ENCODE measurements around the gene NAV2. TPM values are rescaled to one million over a fixed set of nuclear protein-coding genes. Genes with fewer than 3 reads are reported as not detected.

The NAV2 gene
- total RNA-seq, 4 donors from 2014 or later: 19.2 to 34.7 (median 25.8) TPM

GRCh38 chr11:19828382-19829108 lies 115.9 kb downstream of the NAV2 start:
- no peak for TF ChIP-seq POLR2A (IDR thresholded peaks at IDR 0.05)
- DNase-seq (ENCODE audit: low spot score in 2 of 2): no peak
- H3K9me3 ChIP-seq: peaks cover 0 to under 1% (median 0%) of the 10 kb centered on the region in 4 donors
- H3K4me3 ChIP-seq: no peak overlapping the region
- peaks cover 0 to 10% (median 0%) of the 10 kb centered on the region in 3 donors for H3K36me3 ChIP-seq
- WGBS, 2 donors: 65 to 77% methylated on average over 12 of the region's 12 CpGs
- no peak overlapping the region for H3K27ac ChIP-seq
- H3K27me3 ChIP-seq: no peaks in the 10 kb centered on the region
- H3K4me1 ChIP-seq: peaks cover 0 to 9% (median 4%) of the 10 kb centered on the region in 4 donors

GRCh38 chr11:19829109-19829837 lies 116.6 kb downstream of the NAV2 start:
- Histone ChIP-seq H3K27ac (no peak overlapping the region), H3K27me3 (no peaks in the 10 kb centered on the region), H3K4me1 (peaks cover 0 to 9% (median 4%) of the 10 kb centered on the region in 4 donors), H3K36me3 (peaks cover 0 to 18% (median 0%) of the 10 kb centered on the region in 3 donors), H3K9me3 (peaks cover 0 to 5% (median 0%) of the 10 kb centered on the region in 4 donors), H3K4me3 (no peak overlapping the region)
- DNase-seq (ENCODE audit: low spot score in 2 of 2): no peak
- WGBS, 2 donors: 28 to 44% methylated on average over 7 of the region's 7 CpGs
- no peak for TF ChIP-seq POLR2A (IDR thresholded peaks at IDR 0.05)
- no peak for TF ChIP-seq EP300 (IDR thresholded peaks at IDR 0.05)
- TF ChIP-seq CTCF (IDR thresholded peaks at IDR 0.05): no peak

- Histone ChIP-seq H3K27ac (no peak overlapping the region), H3K27me3 (no peaks in the 10 kb centered on the region), H3K36me3 (peaks cover 0 to 33% (median 0%) of the 10 kb centered on the region in 3 donors), H3K9me3 (peaks cover 0 to 5% (median 0%) of the 10 kb centered on the region in 4 donors), H3K4me3 (no peak overlapping the region), H3K4me1 (peaks cover 0 to 9% (median 4%) of the 10 kb centered on the region in 4 donors)
- 60 to 66% methylated on average over 12 of the region's 12 CpGs for WGBS, 2 donors
- DNase-seq (ENCODE audit: low spot score in 2 of 2): no peak
- no peak for TF ChIP-seq CTCF (IDR thresholded peaks at IDR 0.05)
- no peak for TF ChIP-seq POLR2A (IDR thresholded peaks at IDR 0.05)
- no peak for TF ChIP-seq EP300 (IDR thresholded peaks at IDR 0.05)
Measured at GRCh38 chr11:19832086-19832750, 119.6 kb downstream of the NAV2 start.

- no peaks in the 10 kb centered on the region for H3K27me3 ChIP-seq
- no peak overlapping the region for H3K4me3 ChIP-seq
- DNase-seq (ENCODE audit: low spot score in 2 of 2): no peak
- H3K4me1 ChIP-seq: peaks cover 0 to 9% (median 2%) of the 10 kb centered on the region in 4 donors
- TF ChIP-seq CTCF (IDR thresholded peaks at IDR 0.05) (no peak), POLR2A (IDR thresholded peaks at IDR 0.05) (no peak), EP300 (IDR thresholded peaks at IDR 0.05) (no peak)
- H3K27ac ChIP-seq: no peak overlapping the region
- H3K9me3 ChIP-seq: peaks cover 0 to 5% (median 0%) of the 10 kb centered on the region in 4 donors
- peaks cover 0 to 33% (median 0%) of the 10 kb centered on the region in 3 donors for H3K36me3 ChIP-seq
- 73% methylated on average over 3 of the region's 3 CpGs for WGBS, 2 donors
Measured at GRCh38 chr11:19832901-19833300, 120.3 kb downstream of the NAV2 start.

- Histone ChIP-seq H3K9me3 (peaks cover 0 to 5% (median 0%) of the 10 kb centered on the region in 4 donors), H3K4me3 (no peak overlapping the region), H3K27me3 (no peaks in the 10 kb centered on the region), H3K36me3 (peaks cover 0 to 33% (median 0%) of the 10 kb centered on the region in 3 donors), H3K27ac (no peak overlapping the region), H3K4me1 (peaks cover 0 to 9% (median 2%) of the 10 kb centered on the region in 4 donors)
- TF ChIP-seq POLR2A (IDR thresholded peaks at IDR 0.05) (no peak), CTCF (IDR thresholded peaks at IDR 0.05) (no peak), EP300 (IDR thresholded peaks at IDR 0.05) (no peak)
- DNase-seq (ENCODE audit: low spot score in 2 of 2): no peak
Measured at GRCh38 chr11:19834771-19835170, 122.1 kb downstream of the NAV2 start.
